Measurements from ENCODE around the gene YIPF5.

DNA sequence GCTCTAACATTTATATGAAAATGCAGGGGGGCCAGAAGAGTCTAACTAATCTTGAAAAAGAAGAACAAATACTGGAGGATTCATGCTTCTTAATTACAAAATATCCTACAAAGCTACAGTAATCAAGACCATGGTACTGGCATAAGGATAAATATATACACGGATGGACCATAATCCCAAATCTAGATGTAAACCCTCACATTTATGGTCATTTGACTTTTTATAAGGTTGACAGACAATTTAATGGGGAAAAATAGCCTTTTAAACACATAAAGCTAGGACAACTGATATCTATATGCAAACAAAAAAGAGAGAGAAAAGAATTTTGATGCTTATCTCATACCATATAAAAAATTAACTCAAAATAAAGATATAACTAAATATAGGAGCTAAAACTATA, 55.9 kb downstream of the YIPF5 start:
- TF ChIP-seq, protein P1, sequence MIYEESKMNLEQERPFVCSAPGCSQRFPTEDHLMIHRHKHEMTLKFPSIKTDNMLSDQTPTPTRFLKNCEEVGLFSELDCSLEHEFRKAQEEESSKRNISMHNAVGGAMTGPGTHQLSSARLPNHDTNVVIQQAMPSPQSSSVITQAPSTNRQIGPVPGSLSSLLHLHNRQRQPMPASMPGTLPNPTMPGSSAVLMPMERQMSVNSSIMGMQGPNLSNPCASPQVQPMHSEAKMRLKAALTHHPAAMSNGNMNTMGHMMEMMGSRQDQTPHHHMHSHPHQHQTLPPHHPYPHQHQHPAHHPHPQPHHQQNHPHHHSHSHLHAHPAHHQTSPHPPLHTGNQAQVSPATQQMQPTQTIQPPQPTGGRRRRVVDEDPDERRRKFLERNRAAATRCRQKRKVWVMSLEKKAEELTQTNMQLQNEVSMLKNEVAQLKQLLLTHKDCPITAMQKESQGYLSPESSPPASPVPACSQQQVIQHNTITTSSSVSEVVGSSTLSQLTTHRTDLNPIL (CRISPR knock-in tag; IDR thresholded peaks at IDR 0.05; ENCODE audit: low read depth) = no peak
- no peak for TF ChIP-seq SNAI2 (CRISPR knock-in tag; IDR thresholded peaks at IDR 0.05)
- TF ChIP-seq POU6F1 (CRISPR knock-in tag; IDR thresholded peaks at IDR 0.05; ENCODE audit: borderline replicate concordance, low read depth) = no peak
- TF ChIP-seq, protein P2, sequence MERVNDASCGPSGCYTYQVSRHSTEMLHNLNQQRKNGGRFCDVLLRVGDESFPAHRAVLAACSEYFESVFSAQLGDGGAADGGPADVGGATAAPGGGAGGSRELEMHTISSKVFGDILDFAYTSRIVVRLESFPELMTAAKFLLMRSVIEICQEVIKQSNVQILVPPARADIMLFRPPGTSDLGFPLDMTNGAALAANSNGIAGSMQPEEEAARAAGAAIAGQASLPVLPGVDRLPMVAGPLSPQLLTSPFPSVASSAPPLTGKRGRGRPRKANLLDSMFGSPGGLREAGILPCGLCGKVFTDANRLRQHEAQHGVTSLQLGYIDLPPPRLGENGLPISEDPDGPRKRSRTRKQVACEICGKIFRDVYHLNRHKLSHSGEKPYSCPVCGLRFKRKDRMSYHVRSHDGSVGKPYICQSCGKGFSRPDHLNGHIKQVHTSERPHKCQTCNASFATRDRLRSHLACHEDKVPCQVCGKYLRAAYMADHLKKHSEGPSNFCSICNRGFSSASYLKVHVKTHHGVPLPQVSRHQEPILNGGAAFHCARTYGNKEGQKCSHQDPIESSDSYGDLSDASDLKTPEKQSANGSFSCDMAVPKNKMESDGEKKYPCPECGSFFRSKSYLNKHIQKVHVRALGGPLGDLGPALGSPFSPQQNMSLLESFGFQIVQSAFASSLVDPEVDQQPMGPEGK (CRISPR knock-in tag; IDR thresholded peaks at IDR 0.05; ENCODE audit: borderline replicate concordance) = no peak
- no peak for TF ChIP-seq TOX (CRISPR knock-in tag; IDR thresholded peaks at IDR 0.05; ENCODE audit: borderline replicate concordance)
- no peak for TF ChIP-seq RARB (CRISPR knock-in tag; IDR thresholded peaks at IDR 0.05)
